ENCODE data around the gene GATAD1. TPM values are rescaled to one million over a fixed set of nuclear protein-coding genes. Genes with fewer than 3 reads are reported as not detected.
"Not testable (repeated sequence)": the region's sequence is repeated elsewhere in the genome, so short reads cannot be mapped to it uniquely, and the experiment has no call there.

GATAD1 gene
- polyA plus RNA-seq, 3 donors, result 35.1 to 72.6 (median 42.5) TPM

DNA sequence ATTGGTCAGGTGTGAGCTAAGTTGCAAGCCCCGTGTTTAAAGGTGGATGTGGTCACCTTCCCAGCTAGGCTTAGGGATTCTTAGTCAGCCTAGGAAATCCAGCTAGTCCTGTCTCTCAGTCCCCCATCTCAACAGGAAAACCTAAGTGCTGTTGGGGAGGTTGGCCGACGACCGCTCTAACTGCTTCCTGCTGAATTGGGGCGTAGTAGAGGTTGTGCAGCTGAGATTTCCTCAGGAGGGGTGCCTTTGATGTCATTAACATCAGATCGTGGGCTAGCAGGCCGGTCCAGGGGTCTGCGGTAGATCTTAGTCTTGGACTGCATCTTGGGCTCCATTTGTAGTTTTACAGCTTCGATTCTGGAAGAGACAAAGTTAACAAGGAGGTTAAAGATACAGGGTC is 21.3 kb downstream of the GATAD1 start:
- not testable (repeated sequence) for DNase-seq (ENCODE audit: extremely low read depth in 1 of 11, low read depth in 9 of 11, low spot score in 4 of 11)

- DNase-seq (ENCODE audit: extremely low read depth in 1 of 11, low read depth in 9 of 11, low spot score in 4 of 11), result not testable (repeated sequence)
Observed at GRCh38 chr7:92473989-92474388, 26.7 kb downstream of the GATAD1 start.

- DNase-seq (ENCODE audit: extremely low read depth in 1 of 11, low read depth in 9 of 11, low spot score in 4 of 11), result not testable (repeated sequence)
Observed at GRCh38 chr7:92475261-92475770, 28.0 kb downstream of the GATAD1 start.

GRCh38 chr7:92475851-92476590 is 28.7 kb downstream of the GATAD1 start:
- DNase-seq (ENCODE audit: extremely low read depth in 1 of 11, low read depth in 9 of 11, low spot score in 4 of 11), result not testable (repeated sequence)

GRCh38 chr7:92477681-92478080 is 30.4 kb downstream of the GATAD1 start, which contains the start of gene ERVW-1:
TSS of gene ERVW-1 (minus strand) at chr7:92477946. CDS start at chr7:92470381, 7,565 bp downstream.
- not testable (repeated sequence) for DNase-seq (ENCODE audit: extremely low read depth in 1 of 11, low read depth in 9 of 11, low spot score in 4 of 11)

GRCh38 chr7:92478095-92478494 is 30.8 kb downstream of the GATAD1 start:
- no peak for DNase-seq (ENCODE audit: extremely low read depth in 1 of 11, low read depth in 9 of 11, low spot score in 4 of 11)

GRCh38 chr7:92478711-92479110 is 31.4 kb downstream of the GATAD1 start:
- no peak for DNase-seq (ENCODE audit: extremely low read depth in 1 of 11, low read depth in 9 of 11, low spot score in 4 of 11)

DNA sequence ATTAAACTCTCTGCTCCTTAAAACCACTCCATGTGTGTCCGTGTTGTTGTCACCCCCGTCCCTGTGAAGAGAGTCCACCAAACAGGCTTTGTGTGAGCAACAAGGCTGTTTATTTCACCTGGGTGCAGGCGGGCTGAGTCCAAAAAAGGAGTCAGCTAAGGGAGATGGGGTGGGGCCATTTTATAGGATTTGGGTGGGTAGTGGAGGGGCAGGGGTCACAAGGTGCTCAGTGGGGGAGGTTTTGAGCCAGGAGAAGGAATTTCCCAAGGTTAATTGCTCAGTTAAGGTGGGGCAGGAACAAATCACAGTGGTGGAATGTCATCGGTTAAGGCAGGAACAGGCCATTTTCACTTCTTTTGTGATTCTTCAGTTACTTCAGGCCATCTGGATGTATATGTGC is 31.9 kb downstream of the GATAD1 start:
- DNase-seq (ENCODE audit: extremely low read depth in 1 of 11, low read depth in 9 of 11, low spot score in 4 of 11), result not testable (repeated sequence)

GRCh38 chr7:92483624-92484023 is 36.3 kb downstream of the GATAD1 start:
- not testable (repeated sequence) for DNase-seq (ENCODE audit: extremely low read depth in 1 of 11, low read depth in 9 of 11, low spot score in 4 of 11)

GRCh38 chr7:92484226-92484625 is 36.9 kb downstream of the GATAD1 start:
- DNase-seq (ENCODE audit: extremely low read depth in 1 of 11, low read depth in 9 of 11, low spot score in 4 of 11), result not testable (repeated sequence)

DNA sequence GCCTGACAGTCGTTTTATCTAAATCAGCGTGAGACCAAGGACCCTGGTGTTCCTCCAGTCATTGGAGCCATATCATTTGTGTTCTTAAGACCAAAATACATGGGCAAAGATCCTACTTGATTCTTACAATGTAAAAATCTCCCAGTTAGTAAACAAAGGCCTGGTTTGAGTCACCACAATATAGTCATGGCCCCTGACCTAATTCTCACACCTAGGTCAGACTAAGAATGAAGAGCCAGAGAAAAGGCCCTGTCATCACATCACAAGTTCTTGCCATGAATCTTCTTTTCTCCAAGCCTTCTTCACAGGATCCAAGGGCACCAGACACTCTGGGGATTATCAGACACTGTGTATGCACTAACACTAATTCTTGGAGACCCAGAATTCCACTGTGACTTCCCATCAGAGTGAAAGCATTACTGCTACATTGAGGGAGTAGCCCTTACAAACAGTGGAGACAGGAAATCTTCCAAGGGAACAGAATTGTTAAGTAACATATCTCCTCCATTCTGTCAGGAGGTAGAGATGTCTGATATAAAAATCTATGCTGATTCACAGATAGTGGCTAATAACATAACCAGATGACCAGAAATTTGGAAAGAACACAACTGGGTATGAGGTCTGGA is 38.1 kb downstream of the GATAD1 start:
- DNase-seq (ENCODE audit: extremely low read depth in 1 of 11, low read depth in 9 of 11, low spot score in 4 of 11), result no peak

- DNase-seq (ENCODE audit: extremely low read depth in 1 of 11, low read depth in 9 of 11, low spot score in 4 of 11), result no peak
Observed at GRCh38 chr7:92485974-92486373, 38.7 kb downstream of the GATAD1 start.

GRCh38 chr7:92487804-92488203 is 40.5 kb downstream of the GATAD1 start:
- DNase-seq (ENCODE audit: extremely low read depth in 1 of 11, low read depth in 9 of 11, low spot score in 4 of 11), result no peak

GRCh38 chr7:92489634-92490033 is 42.4 kb downstream of the GATAD1 start:
- no peak for DNase-seq (ENCODE audit: extremely low read depth in 1 of 11, low read depth in 9 of 11, low spot score in 4 of 11)

DNA sequence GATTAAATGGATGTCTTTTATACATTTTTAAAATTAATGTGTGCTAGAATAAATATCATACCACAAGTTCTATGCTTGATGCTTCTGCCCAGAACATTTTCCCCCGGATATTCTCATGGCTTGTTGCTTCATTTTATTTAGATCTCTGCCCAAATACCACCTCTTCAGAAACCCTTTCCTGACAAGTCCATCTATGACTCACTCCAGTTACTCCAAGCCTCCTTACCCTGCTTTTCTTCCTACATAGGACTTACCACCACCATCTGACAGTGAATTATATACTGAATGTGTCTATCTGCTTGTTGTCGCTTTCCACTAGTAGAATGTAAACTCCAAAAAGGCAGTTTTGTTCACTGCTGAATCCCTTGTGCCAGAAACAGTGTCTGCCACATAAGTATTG is 49.6 kb downstream of the GATAD1 start:
- no peak for DNase-seq (ENCODE audit: extremely low read depth in 1 of 11, low read depth in 9 of 11, low spot score in 4 of 11)

DNA sequence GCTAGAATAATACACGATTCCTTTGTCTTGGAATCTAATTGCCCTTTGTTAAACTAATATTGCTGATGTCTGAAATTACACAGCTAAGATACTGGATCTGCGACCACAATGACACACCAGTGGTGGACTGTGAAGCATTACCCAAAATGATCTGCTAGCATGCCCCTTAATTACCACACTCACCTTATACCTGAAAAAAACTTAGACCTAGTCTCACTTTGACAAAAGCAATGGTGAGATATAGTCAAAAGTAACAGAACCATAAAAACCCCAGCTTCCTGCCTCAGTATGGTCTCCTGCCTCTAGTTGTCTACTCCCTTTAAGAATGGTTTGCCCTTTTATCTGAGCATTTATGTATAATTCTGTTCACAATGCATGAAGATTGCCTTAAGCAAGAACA is 51.3 kb downstream of the GATAD1 start:
- DNase-seq (ENCODE audit: extremely low read depth in 1 of 11, low read depth in 9 of 11, low spot score in 4 of 11), result no peak

GRCh38 chr7:92503767-92504166 is 56.5 kb downstream of the GATAD1 start:
- DNase-seq (ENCODE audit: extremely low read depth in 1 of 11, low read depth in 9 of 11, low spot score in 4 of 11), result no peak

DNA sequence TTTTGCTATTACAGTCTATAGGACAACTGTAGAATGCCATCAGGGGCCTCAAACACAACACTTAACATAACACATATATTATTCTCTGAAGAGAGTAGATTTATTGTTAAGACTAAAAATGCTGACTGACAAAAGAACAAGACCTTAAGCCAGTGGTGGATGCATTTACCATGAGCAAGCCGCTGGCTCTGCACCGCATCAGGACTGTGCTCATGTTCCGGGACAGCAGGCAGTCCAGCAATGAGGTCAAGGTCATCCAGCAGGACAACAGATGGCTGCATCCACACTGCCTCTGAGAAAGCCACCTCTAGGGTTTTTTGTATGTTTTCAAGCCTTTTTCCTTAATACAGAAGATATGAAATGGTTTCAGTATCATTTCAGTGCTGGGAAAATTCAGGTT is 57.3 kb downstream of the GATAD1 start:
- DNase-seq (ENCODE audit: extremely low read depth in 1 of 11, low read depth in 9 of 11, low spot score in 4 of 11), result no peak

DNA sequence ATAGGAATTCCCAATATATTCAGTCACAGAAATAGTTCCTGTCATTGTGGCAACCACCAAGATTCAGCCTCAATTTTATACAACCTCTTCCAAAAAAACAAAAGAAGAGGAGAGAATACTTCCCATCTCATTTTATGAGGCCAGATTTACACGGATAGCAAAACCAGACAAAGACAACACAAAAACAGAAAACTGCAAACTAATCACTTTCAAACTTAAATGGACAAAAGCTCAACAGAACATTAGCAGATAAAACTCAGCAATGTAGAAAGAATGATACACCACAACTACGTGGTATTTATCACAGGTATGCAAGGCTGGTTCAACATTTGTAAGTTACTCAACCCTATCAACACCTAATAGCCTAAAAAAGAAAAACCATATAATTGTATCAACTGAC is 59.1 kb downstream of the GATAD1 start:
- no peak for DNase-seq (ENCODE audit: extremely low read depth in 1 of 11, low read depth in 9 of 11, low spot score in 4 of 11)

DNA sequence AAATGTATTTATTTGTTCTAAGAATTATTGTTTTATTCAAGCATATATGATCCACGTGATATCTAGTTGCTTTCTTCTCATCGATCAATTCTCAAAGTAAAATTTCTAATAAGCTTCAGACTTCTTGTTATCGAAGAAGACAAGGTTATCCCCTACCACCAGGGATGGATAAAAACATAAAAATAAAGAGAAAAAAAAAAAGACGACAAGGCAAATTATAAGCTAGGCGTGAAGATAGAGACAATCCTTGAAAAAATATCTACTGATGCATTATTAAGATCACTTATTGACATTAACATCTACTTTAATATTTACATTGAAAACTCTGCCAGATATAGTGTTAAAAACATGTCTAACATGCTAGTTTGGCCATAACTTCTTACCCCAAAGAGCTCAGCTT is 61.7 kb downstream of the GATAD1 start:
- DNase-seq (ENCODE audit: extremely low read depth in 1 of 11, low read depth in 9 of 11, low spot score in 4 of 11), result no peak
